ENCODE measurements around the gene COX19. TPM values are rescaled to one million over a fixed set of nuclear protein-coding genes. Genes with fewer than 3 reads are reported as not detected.

The COX19 gene
- total and polyA plus RNA-seq, 2 donors (not counting 3 experiments of a cell fraction or from before 2014, with no cell fraction given): 6.8 to 10.6 TPM

DNA sequence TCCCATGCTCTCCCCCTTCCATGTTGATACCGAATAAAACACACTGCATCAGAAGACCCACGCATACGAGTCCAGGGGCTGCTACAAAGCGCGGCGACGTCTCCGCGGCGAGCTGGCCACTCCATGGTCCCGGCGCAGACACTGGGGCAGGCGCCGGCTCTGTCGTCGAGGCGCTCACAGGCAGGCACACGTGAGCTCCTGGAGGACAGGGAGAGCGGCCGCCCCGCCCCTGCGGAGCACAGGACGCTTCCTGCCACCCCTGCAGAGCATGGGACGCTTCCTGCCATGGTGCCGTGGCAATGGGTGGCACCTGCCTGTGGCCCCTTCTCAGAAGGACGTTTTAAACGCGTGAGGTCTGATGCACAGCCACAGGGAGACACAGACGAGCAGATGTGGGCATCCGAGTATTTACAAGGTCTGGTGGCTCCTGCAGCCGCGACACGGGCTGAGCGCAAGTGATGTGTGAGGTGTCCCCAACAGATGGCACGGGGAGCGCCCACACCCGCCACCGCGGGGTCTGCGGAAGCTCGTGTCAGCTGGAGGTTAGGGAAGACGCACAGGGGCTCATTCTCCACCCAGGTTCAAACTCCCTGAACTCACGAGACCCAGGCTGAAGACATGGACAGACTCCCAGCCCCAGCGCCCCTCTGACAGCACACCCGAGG lies 47.6 kb upstream of the COX19 start:
- H3K4me2 ChIP-seq (ENCODE audit: insufficient read depth, low read length): no peak overlapping the region
- intact Hi-C loops (cut with micrococcal nuclease) (no loop called here), dilution Hi-C loops (cut with MboI; ENCODE audit: extremely low pct_ligation_motif_present, low sequenced_read_pairs) (no loop called here)
- H3K27me3 ChIP-seq (ENCODE audit: control insufficient read depth in 2 of 2, insufficient read depth in 2 of 2, low read length in 2 of 2): no peaks in the 10 kb centered on the region
- H2AFZ ChIP-seq (ENCODE audit: low read depth, low read length): no peak overlapping the region
- CTCF ChIA-PET: interaction anchor here (2.0 to 5.5 kb wide), 2 partner anchors 30 to 43 kb away, joined by 8 to 46 read pairs; no protein-coding TSS in a partner anchor
- H3K9me3 ChIP-seq (replicated peaks; ENCODE audit: control insufficient read depth, insufficient read depth, low read length): no peaks in the 10 kb centered on the region
- TF ChIP-seq, protein P1, sequence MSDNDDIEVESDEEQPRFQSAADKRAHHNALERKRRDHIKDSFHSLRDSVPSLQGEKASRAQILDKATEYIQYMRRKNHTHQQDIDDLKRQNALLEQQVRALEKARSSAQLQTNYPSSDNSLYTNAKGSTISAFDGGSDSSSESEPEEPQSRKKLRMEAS (IDR thresholded peaks at IDR 0.05; ENCODE audit: insufficient read depth, insufficient read length): no peak
- TF ChIP-seq EZH2 (IDR thresholded peaks at IDR 0.05; ENCODE audit: borderline replicate concordance, low read depth, low read length, severe bottlenecking) (no peak), MYC (IDR thresholded peaks at IDR 0.05; ENCODE audit: low read depth, low read length) (no peak), FOS (IDR thresholded peaks at IDR 0.05; ENCODE audit: borderline replicate concordance, insufficient read depth, low read length) (no peak), JUN (IDR thresholded peaks at IDR 0.05; ENCODE audit: borderline replicate concordance, insufficient read depth, insufficient read length, low read depth) (no peak), POLR2AphosphoS5 (IDR thresholded peaks at IDR 0.05; ENCODE audit: insufficient read depth, low read depth, low read length) (no peak), GATA2 (IDR thresholded peaks at IDR 0.05; ENCODE audit: insufficient read depth, insufficient read length, low read depth, low read length) (no peak), POLR2A (IDR thresholded peaks at IDR 0.05; ENCODE audit: low read depth, low read length) (no peak)
- TF ChIP-seq, protein P2, sequence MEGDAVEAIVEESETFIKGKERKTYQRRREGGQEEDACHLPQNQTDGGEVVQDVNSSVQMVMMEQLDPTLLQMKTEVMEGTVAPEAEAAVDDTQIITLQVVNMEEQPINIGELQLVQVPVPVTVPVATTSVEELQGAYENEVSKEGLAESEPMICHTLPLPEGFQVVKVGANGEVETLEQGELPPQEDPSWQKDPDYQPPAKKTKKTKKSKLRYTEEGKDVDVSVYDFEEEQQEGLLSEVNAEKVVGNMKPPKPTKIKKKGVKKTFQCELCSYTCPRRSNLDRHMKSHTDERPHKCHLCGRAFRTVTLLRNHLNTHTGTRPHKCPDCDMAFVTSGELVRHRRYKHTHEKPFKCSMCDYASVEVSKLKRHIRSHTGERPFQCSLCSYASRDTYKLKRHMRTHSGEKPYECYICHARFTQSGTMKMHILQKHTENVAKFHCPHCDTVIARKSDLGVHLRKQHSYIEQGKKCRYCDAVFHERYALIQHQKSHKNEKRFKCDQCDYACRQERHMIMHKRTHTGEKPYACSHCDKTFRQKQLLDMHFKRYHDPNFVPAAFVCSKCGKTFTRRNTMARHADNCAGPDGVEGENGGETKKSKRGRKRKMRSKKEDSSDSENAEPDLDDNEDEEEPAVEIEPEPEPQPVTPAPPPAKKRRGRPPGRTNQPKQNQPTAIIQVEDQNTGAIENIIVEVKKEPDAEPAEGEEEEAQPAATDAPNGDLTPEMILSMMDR (IDR thresholded peaks at IDR 0.05; ENCODE audit: extremely low read depth in 1 of 2, insufficient read depth in 1 of 2, low read depth in 1 of 2, low read length in 2 of 2): no peak
- BruUV-seq (replicated peaks): no TSS peak
- no peaks in the 10 kb centered on the region for H4K20me1 ChIP-seq (replicated peaks; ENCODE audit: control insufficient read depth, extremely low read depth, insufficient read depth, low read length)
- H3K9ac ChIP-seq (replicated peaks; ENCODE audit: extremely low read depth, insufficient read depth, low read length): no peak overlapping the region
- no peak for DNase-seq (ENCODE audit: low read depth, low spot score)
- no peak overlapping the region for H3K4me3 ChIP-seq (replicated peaks in 1 of 3; ENCODE audit: insufficient read depth in 1 of 3, low read depth in 1 of 3, low read length in 3 of 3)
- POLR2A ChIA-PET: interaction anchor here (0.8 kb wide), 1 partner anchor 48 kb away, joined by 3 read pairs; no protein-coding TSS in a partner anchor
- no peaks in the 10 kb centered on the region for H3K9me1 ChIP-seq (replicated peaks; ENCODE audit: control insufficient read depth, extremely low read depth, insufficient read depth, low read length)
- H3K79me2 ChIP-seq (ENCODE audit: control insufficient read depth, insufficient read depth, low read length): peaks cover 23% of the 10 kb centered on the region
- H3K4me1 ChIP-seq (ENCODE audit: control insufficient read depth, extremely low read depth, insufficient read depth, low read length): peaks cover 3% of the 10 kb centered on the region
- peaks cover 0 to 7% of the 10 kb centered on the region in 2 experiments for H3K36me3 ChIP-seq (ENCODE audit: control insufficient read depth in 2 of 2, extremely low read depth in 1 of 2, insufficient read depth in 2 of 2, low read length in 2 of 2)
- FAIRE-seq: no peak
- no peak overlapping the region for H3K27ac ChIP-seq (ENCODE audit: insufficient read depth, low read depth, low read length)
